GM21786 (cell line): Measurements from ENCODE around the gene AMDHD2.
A peak's percentile ranks its signal among the peaks of the same experiment; 100 is the strongest.
"Not testable (repeated sequence)": the region's sequence is repeated elsewhere in the genome, so short reads cannot be mapped to it uniquely, and the experiment has no call there.

ENCODE experiments used
- ATAC-seq: cut with Tn5 transposase; IDR thresholded peaks from one replicate; pipeline ENCODE4 v1.9.1; 2021; ENCODE audit not compliant: unreplicated experiment

Gene AMDHD2, protein sequence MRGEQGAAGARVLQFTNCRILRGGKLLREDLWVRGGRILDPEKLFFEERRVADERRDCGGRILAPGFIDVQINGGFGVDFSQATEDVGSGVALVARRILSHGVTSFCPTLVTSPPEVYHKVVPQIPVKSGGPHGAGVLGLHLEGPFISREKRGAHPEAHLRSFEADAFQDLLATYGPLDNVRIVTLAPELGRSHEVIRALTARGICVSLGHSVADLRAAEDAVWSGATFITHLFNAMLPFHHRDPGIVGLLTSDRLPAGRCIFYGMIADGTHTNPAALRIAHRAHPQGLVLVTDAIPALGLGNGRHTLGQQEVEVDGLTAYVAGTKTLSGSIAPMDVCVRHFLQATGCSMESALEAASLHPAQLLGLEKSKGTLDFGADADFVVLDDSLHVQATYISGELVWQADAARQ

DNA sequence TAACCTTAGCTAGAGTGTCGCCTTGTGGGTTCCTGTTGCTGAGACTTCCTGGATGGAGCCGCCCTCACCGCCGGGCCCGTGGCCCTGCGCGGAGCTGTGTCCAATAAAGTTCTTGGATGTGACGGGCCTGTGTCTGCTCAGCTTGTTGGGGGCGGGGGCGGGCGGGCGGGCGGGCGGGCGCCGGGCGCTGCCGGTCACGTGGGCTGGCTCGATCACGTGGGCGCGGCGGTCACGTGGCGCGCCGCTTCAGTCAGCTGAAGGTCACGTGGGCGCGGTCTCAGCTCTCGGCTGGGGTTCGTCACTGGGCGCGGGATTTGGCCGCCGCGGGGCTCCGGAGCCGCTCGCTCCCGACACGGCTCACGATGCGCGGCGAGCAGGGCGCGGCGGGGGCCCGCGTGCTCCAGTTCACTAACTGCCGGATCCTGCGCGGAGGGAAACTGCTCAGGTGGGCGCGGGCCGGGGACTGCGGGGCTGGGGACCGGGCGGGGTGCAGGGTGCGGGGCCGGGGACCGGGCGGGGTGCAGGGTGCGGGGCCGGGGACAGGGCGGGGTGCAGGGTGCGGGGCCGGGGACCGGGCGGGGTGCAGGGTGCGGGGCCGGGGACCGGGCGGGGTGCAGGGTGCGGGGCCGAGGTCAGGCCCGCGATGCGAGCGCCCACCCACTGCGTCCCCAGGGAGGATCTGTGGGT, at the start of gene AMDHD2:
TSS of gene AMDHD2 (plus strand) at position 275 of the 687 bp plus-strand sequence. CDS start at position 363, 88 bp downstream.
- ATAC-seq = peak; percentile 54

DNA sequence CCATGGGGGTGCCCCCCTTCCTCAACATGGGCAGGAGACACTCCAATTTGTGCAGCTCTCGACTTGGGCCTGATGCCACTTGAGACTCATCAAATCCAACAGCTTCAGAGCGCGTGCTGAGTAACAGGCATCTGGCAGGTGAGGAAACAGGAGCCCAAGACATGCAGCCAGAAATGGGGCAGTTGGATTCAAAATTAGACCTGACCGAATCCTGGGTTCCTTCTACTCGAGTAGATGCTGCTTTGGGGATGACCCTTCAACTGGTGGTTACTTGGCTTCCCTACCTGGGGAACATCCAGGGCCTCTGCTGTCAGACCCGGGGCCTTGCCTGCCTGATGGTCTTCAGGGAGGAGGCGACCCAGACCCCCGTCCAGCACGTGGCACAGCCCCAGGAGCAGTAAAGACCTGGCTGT, 49.6 kb upstream of the AMDHD2 start:
- no peak for ATAC-seq

DNA sequence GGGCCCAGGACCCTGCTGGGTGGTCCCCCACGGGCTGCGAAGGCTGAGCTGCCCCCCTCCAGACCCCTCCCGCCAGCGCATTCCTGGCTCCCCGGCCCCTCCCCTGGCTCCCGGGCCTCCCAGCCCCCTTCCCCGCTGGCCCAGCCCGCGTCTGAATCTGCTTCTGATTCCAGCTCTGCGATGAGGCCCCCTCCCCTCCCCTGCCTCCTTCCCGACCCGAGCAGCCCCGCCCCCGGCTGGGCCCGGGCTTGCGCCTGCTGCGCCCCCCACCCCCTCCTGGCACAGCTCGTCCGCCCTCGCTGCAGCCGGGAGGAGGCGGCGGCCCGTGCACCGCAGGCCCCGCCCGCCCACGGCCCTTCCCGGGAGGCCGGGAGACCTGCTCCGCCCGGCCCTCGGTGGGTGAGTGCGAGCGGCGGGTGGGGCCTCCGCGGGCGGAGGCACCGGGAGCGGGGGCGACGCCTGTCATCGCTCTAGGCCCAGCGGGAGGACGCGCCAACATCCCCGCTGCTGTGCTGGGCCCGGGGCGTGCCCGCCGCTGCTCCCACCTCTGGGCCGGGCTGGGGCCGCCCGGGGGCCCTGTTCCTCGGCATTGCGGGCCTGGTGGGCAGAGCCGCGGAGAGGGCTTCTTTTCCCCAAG, 49.0 kb upstream of the AMDHD2 start, which contains the start of gene NTN3:
TSS of gene NTN3 (plus strand) at position 282 of the 637 bp plus-strand sequence. CDS start 405 bp downstream, outside the sequence.
- no peak for ATAC-seq

DNA sequence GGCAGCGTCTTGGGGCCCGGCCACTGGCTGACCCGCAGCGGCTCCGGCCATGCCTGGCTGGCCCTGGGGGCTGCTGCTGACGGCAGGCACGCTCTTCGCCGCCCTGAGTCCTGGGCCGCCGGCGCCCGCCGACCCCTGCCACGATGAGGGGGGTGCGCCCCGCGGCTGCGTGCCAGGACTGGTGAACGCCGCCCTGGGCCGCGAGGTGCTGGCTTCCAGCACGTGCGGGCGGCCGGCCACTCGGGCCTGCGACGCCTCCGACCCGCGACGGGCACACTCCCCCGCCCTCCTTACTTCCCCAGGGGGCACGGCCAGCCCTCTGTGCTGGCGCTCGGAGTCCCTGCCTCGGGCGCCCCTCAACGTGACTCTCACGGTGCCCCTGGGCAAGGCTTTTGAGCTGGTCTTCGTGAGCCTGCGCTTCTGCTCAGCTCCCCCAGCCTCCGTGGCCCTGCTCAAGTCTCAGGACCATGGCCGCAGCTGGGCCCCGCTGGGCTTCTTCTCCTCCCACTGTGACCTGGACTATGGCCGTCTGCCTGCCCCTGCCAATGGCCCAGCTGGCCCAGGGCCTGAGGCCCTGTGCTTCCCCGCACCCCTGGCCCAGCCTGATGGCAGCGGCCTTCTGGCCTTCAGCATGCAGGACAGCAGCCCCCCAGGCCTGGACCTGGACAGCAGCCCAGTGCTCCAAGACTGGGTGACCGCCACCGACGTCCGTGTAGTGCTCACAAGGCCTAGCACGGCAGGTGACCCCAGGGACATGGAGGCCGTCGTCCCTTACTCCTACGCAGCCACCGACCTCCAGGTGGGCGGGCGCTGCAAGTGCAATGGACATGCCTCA, 48.3 kb upstream of the AMDHD2 start:
- ATAC-seq = no peak

DNA sequence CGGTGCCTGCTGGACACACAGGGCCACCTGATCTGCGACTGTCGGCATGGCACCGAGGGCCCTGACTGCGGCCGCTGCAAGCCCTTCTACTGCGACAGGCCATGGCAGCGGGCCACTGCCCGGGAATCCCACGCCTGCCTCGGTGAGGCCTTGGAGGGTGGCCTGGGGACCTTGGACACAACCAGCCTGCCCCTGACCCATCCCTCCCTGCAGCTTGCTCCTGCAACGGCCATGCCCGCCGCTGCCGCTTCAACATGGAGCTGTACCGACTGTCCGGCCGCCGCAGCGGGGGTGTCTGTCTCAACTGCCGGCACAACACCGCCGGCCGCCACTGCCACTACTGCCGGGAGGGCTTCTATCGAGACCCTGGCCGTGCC, 47.7 kb upstream of the AMDHD2 start:
- ATAC-seq = no peak

DNA sequence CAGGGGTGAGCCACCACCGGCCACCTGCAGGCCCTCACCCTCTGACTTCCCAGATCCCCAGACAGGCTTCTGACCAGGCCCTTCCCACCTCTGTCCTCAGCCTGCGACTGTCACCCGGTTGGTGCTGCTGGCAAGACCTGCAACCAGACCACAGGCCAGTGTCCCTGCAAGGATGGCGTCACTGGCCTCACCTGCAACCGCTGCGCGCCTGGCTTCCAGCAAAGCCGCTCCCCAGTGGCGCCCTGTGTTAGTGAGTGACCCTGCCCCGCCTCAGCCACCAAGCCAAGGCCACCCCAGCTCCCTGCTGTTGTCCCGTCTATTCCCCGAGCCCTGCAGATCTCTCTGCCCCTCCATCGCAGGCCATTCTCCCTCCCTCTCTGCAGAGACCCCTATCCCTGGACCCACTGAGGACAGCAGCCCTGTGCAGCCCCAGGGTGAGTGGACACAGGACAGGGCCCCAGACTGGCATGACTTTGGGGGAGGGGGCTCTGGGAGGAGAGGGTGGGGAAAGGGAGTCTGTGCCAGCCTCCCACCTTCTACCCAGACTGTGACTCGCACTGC, 47.2 kb upstream of the AMDHD2 start:
- no peak for ATAC-seq

DNA sequence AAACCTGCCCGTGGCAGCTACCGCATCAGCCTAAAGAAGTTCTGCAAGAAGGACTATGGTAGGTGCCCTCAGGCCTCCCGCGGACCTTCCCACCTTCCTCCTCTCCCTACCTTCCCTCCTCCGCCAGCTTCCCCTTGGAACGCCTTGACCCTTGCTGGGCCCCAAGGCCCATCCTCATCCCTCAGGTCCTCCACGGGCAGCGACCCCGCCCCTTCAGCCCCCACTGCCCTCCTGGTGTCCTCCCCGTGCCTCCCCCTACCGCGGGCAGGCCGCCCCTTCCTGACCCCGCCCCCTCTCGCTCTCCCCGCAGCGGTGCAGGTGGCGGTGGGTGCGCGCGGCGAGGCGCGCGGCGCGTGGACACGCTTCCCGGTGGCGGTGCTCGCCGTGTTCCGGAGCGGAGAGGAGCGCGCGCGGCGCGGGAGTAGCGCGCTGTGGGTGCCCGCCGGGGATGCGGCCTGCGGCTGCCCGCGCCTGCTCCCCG, 46.7 kb upstream of the AMDHD2 start:
- no peak for ATAC-seq

DNA sequence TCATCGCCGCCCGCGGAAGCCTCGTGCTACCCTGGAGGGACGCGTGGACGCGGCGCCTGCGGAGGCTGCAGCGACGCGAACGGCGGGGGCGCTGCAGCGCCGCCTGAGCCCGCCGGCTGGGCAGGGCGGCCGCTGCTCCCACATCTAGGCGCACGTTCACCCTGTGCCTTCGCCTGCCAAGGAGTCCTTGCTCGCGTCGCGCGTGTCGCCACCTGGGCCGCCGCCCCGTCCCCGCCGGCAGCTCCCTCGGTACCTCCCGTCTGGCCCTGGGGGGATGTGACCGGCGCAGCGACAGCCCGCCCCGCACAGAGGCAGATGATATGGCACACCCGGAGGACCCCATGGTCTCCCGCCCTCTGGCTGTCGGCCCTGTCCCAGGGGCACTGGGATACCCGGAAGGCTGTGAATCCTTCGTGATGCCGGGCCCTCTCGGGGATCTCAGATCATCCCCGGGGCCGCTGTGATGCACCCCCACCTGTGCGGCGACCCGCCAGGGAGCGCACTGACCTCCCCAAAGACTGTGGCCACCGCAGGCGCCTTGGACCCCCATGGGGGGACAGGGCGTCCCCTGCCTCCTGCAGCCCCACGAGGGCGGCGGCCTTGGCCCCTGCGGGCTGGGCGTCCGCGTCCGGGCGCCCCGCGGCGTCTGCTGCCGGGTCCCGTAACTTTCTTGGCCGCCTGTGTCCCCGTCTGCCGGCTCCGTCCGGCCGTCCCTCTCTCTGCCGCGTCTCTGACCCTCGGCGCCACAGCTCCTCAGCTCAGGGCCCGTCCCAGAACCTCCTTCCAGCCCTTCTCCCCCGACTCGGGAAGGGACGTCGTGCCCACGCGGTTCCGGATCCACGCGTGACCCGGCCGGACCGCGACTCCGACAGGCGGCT, 45.9 kb upstream of the AMDHD2 start:
- ATAC-seq = no peak

DNA sequence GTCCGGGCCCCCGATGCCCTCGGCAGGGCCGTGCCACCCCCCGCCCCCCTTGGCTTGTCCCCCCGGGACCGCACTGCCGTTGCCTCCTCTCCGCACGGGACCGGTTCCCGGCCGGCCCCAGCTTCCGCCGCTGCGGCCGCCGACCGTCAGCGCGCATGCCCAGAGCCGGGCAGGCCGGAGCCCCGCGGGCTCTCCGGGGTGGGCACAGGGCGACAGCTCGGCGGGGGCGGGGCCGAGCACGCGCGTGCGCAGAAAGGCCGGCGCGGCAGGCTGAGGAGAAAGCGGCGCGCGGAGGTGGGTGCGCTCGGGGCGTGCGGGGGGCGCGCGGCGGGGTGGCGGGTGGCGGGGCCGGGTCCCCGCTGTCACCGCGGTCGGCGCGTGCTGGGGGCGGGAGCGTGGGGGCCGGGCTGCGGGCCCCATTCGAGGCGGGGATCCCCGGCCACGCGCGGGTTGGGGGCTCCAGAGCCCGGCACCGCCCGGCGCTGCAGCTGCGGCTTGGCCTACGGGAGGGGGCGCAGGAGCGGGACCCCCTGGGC, 45.2 kb upstream of the AMDHD2 start, which contains the start of gene TBC1D24:
TSS of gene TBC1D24 (plus strand) at position 251 of the 536 bp plus-strand sequence. CDS start 21,022 bp downstream, outside the sequence.
- ATAC-seq = peak; percentile 61

DNA sequence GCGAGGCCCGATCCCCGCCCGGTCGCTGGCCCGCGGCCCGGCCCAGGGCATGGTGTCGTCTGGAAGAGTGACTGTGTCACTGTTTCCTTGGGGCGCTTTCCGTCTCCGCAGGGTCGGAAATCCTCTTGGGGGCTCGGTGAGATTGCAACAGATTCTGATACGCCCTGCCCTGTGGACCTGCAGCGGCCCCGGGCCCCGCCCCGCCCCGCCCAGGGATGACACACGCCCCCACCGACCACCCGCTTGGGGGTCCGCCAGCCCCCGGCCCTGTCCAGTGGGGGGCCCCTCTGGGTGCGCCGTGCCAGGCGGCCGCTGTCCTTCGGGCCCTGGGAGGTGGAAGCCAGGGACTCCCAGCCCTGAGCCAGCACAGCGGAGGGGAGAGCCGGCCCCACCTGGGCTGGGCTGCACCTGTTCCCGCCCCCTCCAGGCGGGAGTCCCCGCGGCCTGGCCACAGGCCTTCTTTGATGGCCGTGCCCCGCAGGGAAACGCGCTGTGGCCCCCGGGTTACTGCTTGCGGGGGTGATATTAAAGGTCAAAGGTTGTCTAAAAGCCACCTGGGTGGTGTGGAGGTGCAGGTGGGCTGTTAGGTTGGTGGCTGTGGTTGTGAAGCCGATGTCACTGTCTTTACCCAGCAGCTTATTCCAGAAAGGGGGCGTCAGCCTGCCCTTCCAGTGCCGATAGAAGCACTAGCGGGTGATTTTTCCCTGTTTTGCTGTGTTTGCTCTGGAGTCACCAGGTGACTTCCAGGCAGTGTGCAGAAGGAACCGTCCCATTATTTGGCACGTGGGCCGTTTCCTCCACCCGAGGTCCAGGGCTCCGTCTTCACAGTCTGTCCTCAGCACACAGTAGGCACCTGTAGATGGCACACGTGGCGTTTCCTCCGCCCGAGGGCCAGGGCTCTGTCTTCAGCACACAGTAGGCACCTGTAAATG, 44.5 kb upstream of the AMDHD2 start:
- no peak for ATAC-seq

DNA sequence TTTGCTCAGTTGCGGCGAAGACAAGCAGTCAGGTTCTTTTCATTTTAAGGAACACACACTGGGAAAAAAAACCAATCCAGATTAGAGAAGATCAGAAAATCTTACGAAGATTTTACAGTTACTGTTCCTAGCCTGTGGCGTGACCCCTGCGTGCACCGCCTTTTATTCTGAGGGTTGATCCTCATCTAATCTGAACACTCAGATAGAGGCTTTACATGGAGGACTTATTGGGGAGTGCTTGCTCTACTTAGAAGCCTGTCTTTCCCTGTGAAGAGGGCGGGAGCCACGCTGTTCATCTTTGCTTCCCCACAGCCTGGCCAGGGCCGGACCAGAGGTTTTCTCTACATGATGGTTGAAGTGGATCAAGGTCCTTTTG, 43.8 kb upstream of the AMDHD2 start:
- ATAC-seq = no peak

DNA sequence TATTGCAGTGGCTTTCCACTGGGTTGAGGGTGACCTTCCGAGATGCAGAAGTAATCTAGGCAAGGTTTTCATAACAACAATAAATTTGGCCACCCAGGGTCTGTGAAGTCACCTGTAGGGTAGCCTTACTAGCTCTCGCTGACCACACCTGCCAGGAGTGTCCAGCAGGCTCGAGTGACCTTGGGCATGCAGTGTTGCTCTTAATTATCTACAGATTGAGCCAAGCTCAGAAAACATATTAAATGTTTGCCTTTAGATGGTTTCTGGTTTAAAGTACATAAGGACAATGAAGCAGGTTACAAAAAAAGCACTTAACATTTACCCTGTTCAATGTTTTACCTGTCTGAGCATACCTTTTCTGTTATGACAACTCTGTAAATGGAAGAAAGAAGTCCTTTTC, 43.4 kb upstream of the AMDHD2 start:
- no peak for ATAC-seq

DNA sequence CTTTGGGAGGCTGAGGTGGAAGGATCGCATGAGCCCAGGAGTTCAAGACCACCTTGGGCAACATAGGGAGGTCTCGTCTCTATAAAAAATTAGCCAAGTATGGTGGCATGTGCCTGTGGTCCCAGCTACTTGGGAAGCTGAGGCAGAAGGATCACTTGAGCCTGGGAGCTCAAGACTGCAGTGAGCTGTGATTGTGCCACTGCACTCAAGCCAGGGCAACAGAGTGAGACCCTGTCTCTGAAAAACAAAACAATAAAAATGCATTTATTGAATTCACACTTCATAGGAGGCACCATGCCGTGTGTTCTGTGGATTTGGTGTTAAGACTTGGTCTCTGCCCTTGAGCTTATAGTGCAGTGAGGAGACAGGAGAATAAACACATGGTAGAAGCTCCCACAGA, 42.8 kb upstream of the AMDHD2 start:
- ATAC-seq = no peak

DNA sequence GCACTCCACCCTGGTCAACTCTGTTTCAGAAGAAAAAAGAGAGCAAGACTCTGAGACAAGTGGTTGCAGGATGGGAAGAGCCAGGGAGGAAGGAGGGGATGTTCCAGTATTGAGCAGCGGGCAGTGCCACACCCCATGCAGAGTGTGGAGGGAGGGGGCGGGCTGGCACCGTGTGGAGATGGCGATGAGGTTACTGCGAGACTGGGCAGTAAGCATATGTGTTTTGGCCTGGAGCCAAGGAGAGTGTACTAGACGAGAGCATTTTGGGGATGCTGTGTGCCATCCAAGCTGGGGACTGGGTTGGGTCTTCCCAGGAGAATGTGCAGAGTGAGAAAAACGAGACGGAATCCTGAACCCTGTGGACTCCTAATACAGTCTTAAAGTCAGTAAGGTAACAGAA, 41.9 kb upstream of the AMDHD2 start:
- no peak for ATAC-seq

DNA sequence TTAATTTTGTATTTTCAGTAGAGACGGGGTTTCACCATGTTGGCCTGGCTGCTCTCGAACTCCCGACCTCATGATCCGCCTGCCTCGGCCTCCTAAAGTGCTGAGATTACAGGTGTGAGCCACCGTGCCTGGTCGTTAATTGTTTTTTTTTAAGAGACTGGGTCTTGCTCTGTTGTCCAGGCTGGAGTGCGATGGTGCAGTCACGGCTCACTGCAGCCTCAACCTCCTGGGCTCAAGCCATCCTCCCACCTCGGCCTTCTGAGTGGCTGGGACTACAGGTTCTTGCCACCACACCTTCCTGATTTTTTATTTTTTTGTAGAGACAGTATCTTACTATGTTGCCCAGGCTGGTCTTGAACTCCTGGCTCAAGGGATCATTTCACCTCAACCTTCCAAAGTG, 40.2 kb upstream of the AMDHD2 start:
- not testable (repeated sequence) for ATAC-seq

DNA sequence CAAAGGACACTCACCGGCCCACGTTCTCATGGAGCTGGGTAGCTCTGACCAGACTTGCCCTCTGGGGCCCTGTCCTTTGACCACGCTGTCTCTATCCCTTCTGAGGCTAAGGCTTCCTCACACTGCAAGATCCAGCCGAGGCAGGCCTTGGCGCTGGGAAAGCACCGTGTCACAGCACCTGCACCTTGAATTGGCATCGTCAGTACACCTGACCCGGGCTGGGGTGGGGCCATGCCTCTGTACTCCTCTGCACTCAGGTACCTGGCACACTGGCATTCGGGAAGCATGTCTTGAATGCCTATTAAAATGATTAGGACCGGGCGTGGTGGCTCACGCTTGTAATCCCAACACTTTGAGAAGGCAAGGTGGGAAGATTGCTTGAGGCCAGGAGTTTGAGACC, 39.2 kb upstream of the AMDHD2 start:
- ATAC-seq = no peak

DNA sequence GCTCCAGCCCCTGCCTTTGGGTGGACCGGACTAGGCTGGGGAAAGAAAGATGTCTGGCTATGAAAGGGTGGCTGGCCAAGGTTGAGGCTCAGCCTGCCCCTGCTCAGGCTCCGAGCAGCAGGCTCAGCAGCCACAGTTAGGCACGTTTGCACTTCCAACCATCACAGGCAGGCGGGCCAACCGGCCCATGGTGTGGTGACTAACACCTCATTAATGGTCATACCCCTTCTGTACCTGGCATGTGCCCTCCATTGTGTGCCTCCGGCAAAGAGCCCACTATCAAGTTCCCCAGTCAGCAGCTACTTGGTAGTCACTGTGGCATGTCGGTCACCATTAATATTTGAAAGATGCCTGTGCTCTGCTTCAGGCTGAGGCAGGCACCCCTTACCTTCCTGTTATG, 38.5 kb upstream of the AMDHD2 start:
- no peak for ATAC-seq

DNA sequence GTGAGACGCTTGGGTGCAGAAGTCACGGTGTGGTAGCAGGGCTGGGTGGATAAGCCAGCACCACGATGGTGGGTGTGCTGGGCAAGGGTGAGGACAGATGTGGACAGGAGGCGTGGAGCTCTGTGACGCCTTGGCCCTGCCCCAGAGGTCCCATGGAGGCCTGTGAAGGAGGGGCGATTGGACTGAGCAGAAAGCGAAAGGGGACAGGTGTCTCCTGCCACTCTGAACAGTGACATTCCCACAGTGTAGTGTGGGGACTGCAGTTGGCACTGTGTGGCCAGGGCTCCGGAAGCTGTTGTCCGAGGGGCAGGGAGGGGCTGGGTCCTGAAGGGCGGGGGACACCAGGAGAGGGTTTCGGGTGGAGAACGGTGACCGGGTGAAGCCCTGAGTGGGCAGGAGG, 37.9 kb upstream of the AMDHD2 start:
- no peak for ATAC-seq
